NOMO-1 treated with DMSO at 0.1 percent for 48 hours (cell line): ENCODE data around the gene DUXA.

Source experiments
- DNase-seq: peaks from one replicate; lab custom pipeline; 2025; ENCODE audit not compliant: unreplicated experiment; lab: John Stamatoyannopoulos, UW

DUXA gene

DNA sequence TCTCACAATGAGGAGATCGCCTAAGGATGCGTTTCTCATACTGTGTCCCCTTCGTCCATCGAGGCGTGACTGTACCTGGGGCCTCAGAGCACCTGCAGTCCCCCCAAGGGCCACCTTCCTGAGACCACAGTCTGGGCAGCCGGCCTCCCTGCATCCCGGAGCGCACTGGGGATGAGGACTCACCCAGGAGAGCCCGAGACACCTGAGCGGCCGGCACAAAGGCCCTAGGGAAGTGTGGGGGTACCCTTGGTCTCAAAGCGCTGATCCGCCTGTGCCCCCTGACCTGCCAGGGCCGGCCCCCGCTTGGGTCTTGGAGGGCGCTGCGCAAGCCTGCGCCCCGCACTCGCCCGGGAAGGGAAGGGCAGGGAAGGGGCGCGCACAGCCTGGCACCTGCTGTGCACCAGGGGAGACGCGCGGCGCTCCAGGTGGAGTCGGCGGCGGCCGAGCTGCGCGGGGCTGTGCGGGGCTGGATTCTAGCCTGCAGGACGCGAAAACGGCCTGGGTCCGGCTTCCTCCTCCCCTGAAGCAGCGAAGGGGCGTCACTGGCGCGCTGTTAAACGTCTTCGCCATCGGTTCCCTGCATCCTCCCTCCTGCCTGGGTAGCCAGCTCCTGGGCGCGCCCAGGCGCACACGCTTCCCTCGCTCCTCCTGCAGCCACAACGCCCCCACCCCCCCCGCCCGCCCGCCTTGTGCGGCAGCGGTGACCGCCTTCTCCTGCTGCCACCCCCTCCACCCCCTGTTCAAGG lies 61.1 kb downstream of the DUXA start:
- no peak for DNase-seq
